NCI-H82 treated with DMSO at 0.1 percent for 48 hours (cell line): ENCODE measurements around the gene FAM131B.

ENCODE experiments used
- DNase-seq: peaks from one replicate; lab custom pipeline; 2025; ENCODE audit not compliant: unreplicated experiment; lab: John Stamatoyannopoulos, UW

Gene FAM131B

DNA sequence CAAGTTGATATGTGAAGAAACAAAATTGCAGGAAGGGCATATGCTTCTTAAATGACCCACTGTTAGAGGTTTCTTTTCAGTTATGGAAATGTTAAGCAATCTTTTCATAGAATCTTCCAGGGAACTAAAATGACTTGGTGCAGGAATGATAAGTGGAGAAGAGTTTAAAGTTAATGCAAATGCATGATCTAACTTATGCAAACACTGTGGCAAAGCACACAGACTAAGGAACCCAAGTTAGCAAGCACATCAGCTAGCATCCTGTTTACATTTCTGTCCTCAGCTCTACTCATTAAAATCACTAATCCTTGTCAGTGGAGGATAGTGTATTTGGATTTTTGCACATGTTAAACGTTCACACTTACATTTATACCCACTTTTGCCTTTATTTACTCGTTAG is 37.3 kb downstream of the FAM131B start:
- DNase-seq, result no peak

- no peak for DNase-seq
These were observed 38.9 kb downstream of the FAM131B start for GRCh38 chr7:143323653-143324052.

DNA sequence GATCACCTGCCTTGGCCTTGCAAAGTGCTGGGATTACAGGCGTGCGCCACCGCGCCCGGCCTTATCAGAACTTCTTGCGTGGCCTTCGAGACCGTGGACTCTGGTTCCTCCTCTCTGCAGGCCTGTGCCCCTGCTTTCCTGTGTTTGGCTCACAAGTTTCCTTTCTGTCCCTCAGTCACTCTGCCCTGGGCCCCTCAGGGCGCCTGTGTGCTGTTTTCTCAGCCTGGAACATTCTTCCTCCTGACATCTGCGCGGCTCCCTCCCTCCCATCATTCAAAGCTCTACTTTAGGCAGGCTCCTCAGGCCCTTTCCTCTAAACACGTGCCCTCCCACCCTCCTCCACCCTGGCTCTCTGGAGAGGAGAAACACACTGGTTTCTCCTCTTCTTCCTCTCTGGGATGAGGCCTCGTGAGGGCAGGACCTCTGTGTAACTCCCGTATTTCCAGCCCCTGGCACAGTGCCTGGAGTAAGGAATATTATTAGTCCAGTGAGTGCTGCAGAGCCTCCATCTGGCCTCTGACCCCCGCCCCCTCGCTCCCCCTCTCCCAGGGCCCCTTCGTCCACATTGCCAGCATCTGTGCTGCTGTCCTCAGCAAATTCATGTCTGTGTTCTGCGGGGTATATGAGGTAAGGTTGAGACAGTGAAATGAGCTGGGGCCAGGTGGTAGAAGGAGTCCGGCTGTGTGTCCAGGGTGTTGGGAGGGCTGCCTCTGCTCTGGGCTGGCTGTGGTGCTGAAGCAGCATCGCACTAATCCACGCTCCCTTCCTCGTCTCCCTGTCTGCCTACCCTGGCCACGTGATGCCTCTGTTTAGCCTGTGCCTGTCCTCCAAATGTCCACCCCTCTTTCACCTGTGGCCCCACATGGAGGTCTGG is 39.5 kb downstream of the FAM131B start:
- no peak for DNase-seq

- no peak for DNase-seq
These were observed 40.8 kb downstream of the FAM131B start for GRCh38 chr7:143321734-143322133.

DNA sequence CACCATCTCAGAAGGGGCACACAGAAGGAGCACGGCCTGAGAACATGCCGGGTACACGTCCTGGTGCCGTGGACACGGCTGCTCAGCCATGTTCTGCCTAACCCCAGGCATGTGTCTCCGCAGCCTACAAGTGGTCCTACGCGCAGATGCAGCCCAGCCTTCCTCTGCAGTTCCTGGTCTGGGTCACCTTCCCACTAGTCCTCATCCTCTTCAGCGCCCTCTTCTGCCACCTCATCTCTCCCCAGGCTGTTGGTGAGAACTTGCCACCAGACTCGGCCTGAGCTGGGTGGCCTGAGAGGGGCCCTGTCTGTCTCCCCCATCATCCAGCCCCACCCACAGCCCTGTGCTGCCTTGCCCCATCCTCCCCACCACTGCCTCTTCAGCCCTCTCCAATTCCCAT is 41.3 kb downstream of the FAM131B start:
- no peak for DNase-seq

- DNase-seq, result no peak
These were observed 41.9 kb downstream of the FAM131B start for GRCh38 chr7:143320620-143321019.

- no peak for DNase-seq
These were observed 43.9 kb downstream of the FAM131B start for GRCh38 chr7:143318661-143319060.

DNA sequence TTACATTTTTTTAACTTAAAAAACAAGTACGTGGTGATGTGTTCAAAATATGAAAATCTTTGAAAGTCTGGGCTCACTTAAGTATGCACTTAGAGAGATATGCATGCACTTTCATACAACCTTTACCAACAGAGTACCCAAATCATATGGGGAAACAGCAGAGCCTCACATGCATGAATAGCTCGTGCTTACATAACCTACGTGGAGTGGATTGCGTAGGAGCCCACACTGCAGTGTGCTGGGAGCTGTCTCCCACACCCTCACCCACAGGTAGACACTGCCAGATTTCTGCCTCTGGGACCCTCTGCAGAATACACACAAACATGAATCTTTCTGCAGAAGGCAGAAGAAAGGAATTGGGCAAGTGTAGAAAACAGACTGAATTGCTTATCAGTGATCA is 46.0 kb downstream of the FAM131B start:
- DNase-seq, result no peak

- DNase-seq, result no peak
These were observed 46.7 kb downstream of the FAM131B start, which contains the start of gene CLCN1 for GRCh38 chr7:143315776-143316175. CLCN1 (plus strand) TSS chr7:143316111; CDS start chr7:143316213, 102 bp downstream.

GRCh38 chr7:143314127-143314526 is 48.4 kb downstream of the FAM131B start:
- DNase-seq, result no peak

DNA sequence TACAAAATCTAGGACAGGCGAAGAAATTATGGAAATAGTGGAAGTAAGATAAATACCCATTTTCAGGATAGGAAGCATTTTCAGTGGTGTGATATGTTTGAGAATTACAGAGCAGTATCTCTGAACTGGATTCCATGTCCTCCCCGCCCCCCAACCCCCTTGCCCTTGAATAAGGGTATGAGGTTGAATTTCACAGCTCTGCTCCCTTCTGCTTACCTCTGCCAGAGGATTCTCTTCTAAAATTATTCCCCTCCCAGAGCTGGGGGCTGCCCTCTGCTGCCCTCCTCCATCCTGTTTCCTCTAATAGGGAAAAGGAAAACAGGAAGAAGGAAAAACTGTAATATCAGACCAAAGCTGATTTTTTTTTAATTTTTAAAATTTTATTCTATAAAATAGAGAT is 53.9 kb downstream of the FAM131B start:
- no peak for DNase-seq

- peak; percentile 11 for DNase-seq
These were observed 57.0 kb downstream of the FAM131B start for GRCh38 chr7:143305423-143306070.

DNA sequence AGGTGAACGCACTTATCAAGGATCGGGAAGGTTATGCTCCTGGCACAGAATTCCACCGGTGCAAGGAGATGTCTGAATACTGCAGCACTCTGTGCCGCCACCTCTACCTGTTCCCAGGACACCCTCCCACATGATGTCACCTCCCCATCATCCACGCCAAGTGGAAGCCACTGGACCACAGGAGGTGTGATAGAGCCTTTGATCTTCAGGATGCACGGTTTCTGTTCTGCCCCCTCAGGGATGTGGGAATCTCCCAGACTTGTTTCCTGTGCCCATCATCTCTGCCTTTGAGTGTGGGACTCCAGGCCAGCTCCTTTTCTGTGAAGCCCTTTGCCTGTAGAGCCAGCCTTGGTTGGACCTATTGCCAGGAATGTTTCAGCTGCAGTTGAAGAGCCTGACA is 57.6 kb downstream of the FAM131B start:
- DNase-seq, result no peak

DNA sequence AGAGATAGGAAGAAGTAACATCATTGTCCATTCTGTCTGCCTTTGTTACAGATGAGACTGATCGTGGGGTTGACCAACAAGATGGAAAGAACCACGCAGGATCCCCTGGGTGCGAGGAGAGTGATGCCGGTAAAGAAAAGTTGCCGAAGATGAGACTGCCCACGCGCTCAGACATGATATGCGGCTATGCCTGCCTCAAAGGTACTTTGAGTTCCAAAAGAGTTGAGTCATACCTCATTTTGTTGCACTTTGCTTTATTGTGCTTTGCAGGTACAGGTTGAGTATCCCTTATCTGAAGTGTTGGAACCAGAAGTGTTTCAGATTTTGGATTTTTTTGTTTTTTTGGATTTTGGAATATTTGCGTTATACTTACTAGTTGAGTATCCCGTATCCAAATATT is 58.8 kb downstream of the FAM131B start:
- no peak for DNase-seq
